Endothelial cell of umbilical vein (primary cell): ENCODE measurements around the gene POU3F1. TPM values are rescaled to one million over a fixed set of nuclear protein-coding genes. Genes with fewer than 3 reads are reported as not detected.

Source experiments
- BruUV-seq: library from RNA; stranded (reverse); fragments of 400-500 nt; replicated peaks from 2 replicates; lab custom pipeline; 2021; lab: Mats Ljungman, UMichigan
- CTCF ChIA-PET: fragments of 300-600, 350-600 bp; sonication (Branson Sonifier 250); formaldehyde crosslinking; loops from one replicate; lab custom pipeline; 2021; ENCODE audit warnings: antibody characterized with exemption, inconsistent platforms; lab: Charles Lee
- POLR2A ChIA-PET: fragments of 300-600, 350-600 bp; sonication (Branson Sonifier 250); formaldehyde crosslinking; loops from one replicate; lab custom pipeline; 2021; ENCODE audit warnings: antibody characterized with exemption, inconsistent platforms; lab: Charles Lee
- DNase-seq: peaks from one replicate; pipeline ENCODE4 v3.0.0-alpha.2; 2011; ENCODE audit warnings: low read depth, low spot score
- FAIRE-seq: peaks from 2 replicates; lab custom pipeline; 2011; peaks lifted over from hg19 to GRCh38; lab: Jason Lieb, UNC
- H2AFZ ChIP-seq: 2 replicates; pipeline ENCODE4 v1.6.0; 2012; ENCODE audit warnings: low read depth, low read length, control low read depth, inconsistent platforms
- H3K27ac ChIP-seq: 2 replicates; pipeline ENCODE4 v1.5.1; 2011; ENCODE audit warnings: low read depth, mild to moderate bottlenecking, control low read depth, low read length, moderate library complexity; ENCODE audit not compliant: insufficient read depth
- H3K27me3 ChIP-seq, 2 experiments: 2 replicates each; pipeline versions ENCODE4 v1.6.0 to v1.6.1; 2011; ENCODE audit warnings: low read length in 2 of 2, mixed read lengths in 1 of 2; ENCODE audit not compliant: control insufficient read depth in 2 of 2, insufficient read depth in 2 of 2
- H3K36me3 ChIP-seq, 2 experiments: 2 replicates in 1 of 2; 3 replicates in 1 of 2; pipeline ENCODE4 v1.5.1; 2011; ENCODE audit warnings: low read length in 2 of 2, mild to moderate bottlenecking in 1 of 2, moderate library complexity in 1 of 2; ENCODE audit not compliant: control insufficient read depth in 2 of 2, insufficient read depth in 2 of 2; ENCODE audit errors: extremely low read depth in 1 of 2
- H3K4me1 ChIP-seq: 3 replicates; pipeline ENCODE4 v1.5.1; 2011; ENCODE audit warnings: mild to moderate bottlenecking, low read length; ENCODE audit not compliant: control insufficient read depth, insufficient read depth; ENCODE audit errors: extremely low read depth
- H3K4me2 ChIP-seq: 2 replicates; pipeline ENCODE4 v1.6.1; 2011; ENCODE audit warnings: low read length, control low read depth, mixed read lengths; ENCODE audit not compliant: insufficient read depth
- H3K4me3 ChIP-seq, 3 experiments: fragments of 200-600 bp in 1 of 3; sonication (generic), shearing (Covaris generic) in 1 of 3; replicated peaks in 1 of 3; 2 replicates each; pipeline ENCODE4 v1.5.1; 2011 to 2016; ENCODE audit warnings: control low read depth in 3 of 3, low read length in 3 of 3, mild to moderate bottlenecking in 2 of 3, inconsistent platforms in 1 of 3, low read depth in 1 of 3, moderate library complexity in 1 of 3; ENCODE audit not compliant: insufficient read depth in 1 of 3
- H3K79me2 ChIP-seq: 2 replicates; pipeline ENCODE4 v1.6.0; 2012; ENCODE audit warnings: low read length, inconsistent platforms; ENCODE audit not compliant: control insufficient read depth, insufficient read depth
- H3K9ac ChIP-seq: replicated peaks from 2 replicates; pipeline ENCODE3; 2011; ENCODE audit warnings: low read length, control low read depth; ENCODE audit not compliant: insufficient read depth; ENCODE audit errors: extremely low read depth
- H3K9me1 ChIP-seq: replicated peaks from 3 replicates; pipeline ENCODE4 v1.6.0; 2011; ENCODE audit warnings: mild to moderate bottlenecking, low read length; ENCODE audit not compliant: control insufficient read depth, insufficient read depth; ENCODE audit errors: extremely low read depth
- H3K9me3 ChIP-seq: replicated peaks from 2 replicates; pipeline ENCODE4 v1.5.1; 2012; ENCODE audit warnings: low read length, inconsistent platforms; ENCODE audit not compliant: control insufficient read depth, insufficient read depth
- H4K20me1 ChIP-seq: replicated peaks from 2 replicates; pipeline ENCODE3; 2011; ENCODE audit warnings: mild to moderate bottlenecking, low read length; ENCODE audit not compliant: control insufficient read depth, insufficient read depth; ENCODE audit errors: extremely low read depth
- CTCF ChIP-seq, 2 donors: IDR thresholded peaks; 1 replicate in 1 of 2; 2 replicates in 1 of 2; pipeline ENCODE4 v1.5.1; 2011; ENCODE audit warnings: low read length in 2 of 2, mild to moderate bottlenecking in 2 of 2, moderate library complexity in 2 of 2, control low read depth in 1 of 2, inconsistent platforms in 1 of 2, low read depth in 1 of 2; ENCODE audit not compliant: insufficient read depth in 1 of 2; ENCODE audit errors: extremely low read depth in 1 of 2
- EZH2 ChIP-seq: IDR thresholded peaks from 2 replicates; pipeline ENCODE4 v1.6.1; 2012; ENCODE audit warnings: borderline replicate concordance, low read depth, mild to moderate bottlenecking, moderate library complexity, low read length, inconsistent platforms; ENCODE audit not compliant: severe bottlenecking
- FOS ChIP-seq: IDR thresholded peaks from 2 replicates; pipeline ENCODE4 v1.6.1; 2011; ENCODE audit warnings: mild to moderate bottlenecking, low read length, moderate library complexity, borderline replicate concordance; ENCODE audit not compliant: insufficient read depth
- GATA2 ChIP-seq: IDR thresholded peaks from 2 replicates; pipeline ENCODE4 v1.7.0; 2011; ENCODE audit warnings: low read depth, mild to moderate bottlenecking, moderate library complexity, mixed read lengths, low read length; ENCODE audit not compliant: insufficient read length, insufficient read depth
- JUN ChIP-seq: IDR thresholded peaks from 2 replicates; pipeline ENCODE4 v1.6.1; 2011; ENCODE audit warnings: borderline replicate concordance, low read depth; ENCODE audit not compliant: insufficient read length, insufficient read depth
- MAX ChIP-seq: IDR thresholded peaks from 2 replicates; pipeline ENCODE4 v1.6.1; 2011; ENCODE audit not compliant: insufficient read depth, insufficient read length
- MYC ChIP-seq: IDR thresholded peaks from one replicate; pipeline ENCODE4 v1.6.1; 2011; ENCODE audit warnings: mild to moderate bottlenecking, low read depth, low read length
- POLR2A ChIP-seq: IDR thresholded peaks from 2 replicates; pipeline ENCODE4 v1.6.1; 2012; ENCODE audit warnings: low read depth, mild to moderate bottlenecking, control low read depth, low read length
- POLR2AphosphoS5 ChIP-seq: IDR thresholded peaks from 2 replicates; pipeline ENCODE4 v1.6.1; 2012; ENCODE audit warnings: low read depth, mild to moderate bottlenecking, control low read depth, low read length, moderate library complexity; ENCODE audit not compliant: insufficient read depth
- dilution Hi-C: fragments of 300-500 bp; cut with MboI; formaldehyde crosslinking; loops from one replicate; pipeline ENCODE4 v1.15.0; 2019; ENCODE audit warnings: low sequenced_read_pairs; ENCODE audit not compliant: extremely low pct_ligation_motif_present
- intact Hi-C: fragments of 100-400 bp; cut with micrococcal nuclease; formaldehyde crosslinking; loops from one replicate; pipeline ENCODE4 v1.10.0; 2022
- polyA plus RNA-seq, 4 experiments: library from polyadenylated mRNA; depleted of rRNA in 3 of 4; stranded (reverse) in 3 of 4; unstranded in 1 of 4; fragments of >200 nt; gene quantifications; 2 replicates each; pipeline versions ENCODE4 v1.2.1 to v1.2.3, GENCODE V29; 2011 to 2012; ENCODE audit warnings: missing spikeins in 1 of 4
- total RNA-seq: library from RNA; stranded (reverse); gene quantifications from 2 replicates; pipeline ENCODE4 v1.2.3, GENCODE V29; 2021

POU3F1 gene
- total and polyA plus RNA-seq, 2 donors (not counting 3 experiments of a cell fraction or from before 2014, with no cell fraction given) = not detected

DNA sequence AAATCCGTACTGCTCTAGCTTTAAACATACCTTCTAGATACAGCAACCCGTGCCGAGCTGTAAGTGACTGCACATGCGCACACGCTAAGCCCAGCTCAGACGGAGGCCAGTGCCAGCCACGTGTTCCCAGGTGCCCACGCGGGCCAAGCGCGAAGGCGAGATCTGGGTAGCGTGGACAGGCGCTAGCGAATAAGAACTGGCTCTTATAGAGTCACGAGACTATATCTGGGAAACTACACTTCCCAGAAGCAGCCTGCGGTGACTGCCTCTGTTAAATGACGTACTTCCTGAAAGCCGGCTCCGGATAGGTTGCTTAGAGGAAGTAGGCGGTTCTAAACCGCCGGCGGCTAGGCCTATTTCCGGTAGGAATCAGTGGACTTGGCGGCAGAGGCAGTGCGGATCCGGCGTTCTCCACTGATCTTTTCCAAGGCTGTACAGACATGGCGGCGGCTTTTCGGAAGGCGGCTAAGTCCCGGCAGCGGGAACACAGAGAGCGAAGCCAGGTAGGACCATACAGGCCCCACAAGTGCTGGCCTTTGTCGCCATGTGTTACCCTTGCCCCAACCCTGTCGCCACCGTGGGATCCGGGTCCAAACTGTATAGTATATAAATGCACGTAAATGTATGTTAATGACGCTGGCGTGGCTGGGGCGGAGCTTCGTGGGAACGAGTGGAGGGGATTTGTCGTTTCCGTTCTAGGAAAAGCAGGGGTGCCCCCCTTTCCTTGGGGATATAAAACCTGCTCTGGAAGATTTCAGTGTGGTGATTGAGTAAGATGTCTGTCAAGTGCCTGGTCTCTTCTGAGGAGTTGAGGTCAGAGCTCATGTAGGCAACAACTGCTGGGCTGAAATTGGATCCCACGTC is 34.0 kb downstream of the POU3F1 start, which contains the start of gene UTP11:
Gene UTP11, plus strand, starts transcription at position 372 of the 864 bp plus-strand sequence. Its CDS starts 69 bp downstream, at position 441.
- BruUV-seq = TSS peak; percentile 65
- peaks cover 0 to under 1% of the 10 kb centered on the region in 2 experiments for H3K36me3 ChIP-seq
- H3K4me1 ChIP-seq = peaks cover 49% of the 10 kb centered on the region
- dilution Hi-C loops (no loop called here), intact Hi-C loops (loop anchor here (1.0 to 10.0 kb wide), 4 partner anchors 12 to 438 kb away; partner anchors contain the start of gene SF3A3)
- H3K79me2 ChIP-seq = peaks cover 39% of the 10 kb centered on the region
- no peaks in the 10 kb centered on the region for H3K9me3 ChIP-seq
- H3K4me2 ChIP-seq = peak within 1 kb of the TSS; percentile 80
- H3K9me1 ChIP-seq = no peaks in the 10 kb centered on the region
- H3K4me3 ChIP-seq = peak within 1 kb of the TSS; percentile 27 to 81 (median 58)
- FAIRE-seq = peak; percentile 99
- H3K9ac ChIP-seq = peak within 1 kb of the TSS; percentile 93
- TF ChIP-seq MYC = peak; percentile 99
- TF ChIP-seq POLR2A = peak; percentile 90
- TF ChIP-seq FOS = no peak
- peak; percentile 100 for TF ChIP-seq MAX
- TF ChIP-seq JUN = peak; percentile 36
- no peak for TF ChIP-seq CTCF (IDR thresholded peaks at IDR 0.05; ENCODE audit: extremely low read depth in 1 of 2, insufficient read depth in 1 of 2, low read depth in 1 of 2, low read length in 2 of 2)
- TF ChIP-seq EZH2 = no peak
- TF ChIP-seq GATA2 = no peak
- peak; percentile 88 for TF ChIP-seq POLR2AphosphoS5
- H3K27ac ChIP-seq = peak within 1 kb of the TSS; percentile 85
- POLR2A ChIA-PET = interaction anchor here (0.6 to 1.7 kb wide), 2 partner anchors 9 to 12 kb away, joined by 3 to 14 read pairs; no protein-coding TSS in a partner anchor
- no peaks in the 10 kb centered on the region for H4K20me1 ChIP-seq
- peak within 1 kb of the TSS; percentile 46 for H2AFZ ChIP-seq
- DNase-seq = peak; percentile 99
- CTCF ChIA-PET = interaction anchor here (0.5 to 1.9 kb wide), 7 partner anchors 9 to 456 kb away, joined by 3 to 14 read pairs (median 4); partner anchors contain the start of genes DNALI1 and SF3A3
- no peaks in the 10 kb centered on the region for H3K27me3 ChIP-seq
